ENCODE measurements around the gene GRPEL2.

GRPEL2 gene, protein sequence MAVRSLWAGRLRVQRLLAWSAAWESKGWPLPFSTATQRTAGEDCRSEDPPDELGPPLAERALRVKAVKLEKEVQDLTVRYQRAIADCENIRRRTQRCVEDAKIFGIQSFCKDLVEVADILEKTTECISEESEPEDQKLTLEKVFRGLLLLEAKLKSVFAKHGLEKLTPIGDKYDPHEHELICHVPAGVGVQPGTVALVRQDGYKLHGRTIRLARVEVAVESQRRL

GRCh38 chr5:149345147-149345891, at the start of gene GRPEL2:
TSS of gene GRPEL2 (plus strand) at chr5:149345499. CDS start at chr5:149345540, 41 bp downstream.
- H3K36me3 ChIP-seq (ENCODE audit: insufficient read depth, insufficient read length, low read length) = peaks cover 35% of the 10 kb centered on the region

DNA sequence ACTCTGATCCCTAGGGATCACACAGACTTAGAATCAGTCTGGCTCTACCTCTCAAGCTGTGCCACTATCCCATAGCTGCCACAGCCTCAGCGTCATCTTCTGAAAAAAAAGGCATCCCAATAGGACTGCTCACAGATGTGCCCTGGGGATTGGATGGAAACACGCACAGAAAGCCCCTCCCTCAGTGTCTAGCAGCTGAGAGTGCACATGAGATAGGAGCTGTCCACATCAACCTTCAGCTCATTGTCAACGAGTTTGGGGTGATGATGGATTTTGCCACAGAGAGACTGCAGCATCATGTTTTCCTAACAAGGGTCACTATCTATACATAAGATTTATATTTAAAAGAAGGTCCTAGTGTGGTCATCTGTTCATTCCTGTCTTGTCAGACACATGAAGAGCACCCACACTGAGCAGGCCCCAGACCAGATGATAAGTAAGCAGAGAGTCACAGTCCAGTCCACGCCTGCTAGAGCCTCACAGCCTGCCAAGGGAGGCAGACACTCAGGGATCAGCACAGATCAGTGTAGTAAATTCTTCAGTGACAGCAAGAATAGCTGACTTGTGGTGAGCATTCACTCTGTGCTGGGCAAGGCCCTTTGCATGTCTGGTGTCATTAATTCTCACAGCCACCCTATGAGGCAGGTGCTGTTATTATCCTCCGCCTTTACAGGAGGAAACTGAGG, 47.8 kb upstream of the GRPEL2 start:
- no peak for TF ChIP-seq SUZ12 (IDR thresholded peaks at IDR 0.05; ENCODE audit: extremely low read depth, insufficient read depth, insufficient read length)
- no peak for TF ChIP-seq YY1 (IDR thresholded peaks at IDR 0.05; ENCODE audit: insufficient read depth, insufficient read length)
- no peak for TF ChIP-seq ZNF274 (IDR thresholded peaks at IDR 0.05; ENCODE audit: low read depth, low read length)
- no peak overlapping the region for H3K9ac ChIP-seq (ENCODE audit: insufficient read length, low read depth)
- H3K4me3 ChIP-seq (ENCODE audit: insufficient read length, low read depth) = no peak overlapping the region
- DNase-seq (ENCODE audit: low read depth, low spot score) = no peak
- no peaks in the 10 kb centered on the region for H3K36me3 ChIP-seq (ENCODE audit: insufficient read depth, insufficient read length, low read length)
- no peaks in the 10 kb centered on the region for H3K4me1 ChIP-seq (ENCODE audit: insufficient read depth, insufficient read length)
- no peaks in the 10 kb centered on the region for H3K27me3 ChIP-seq (ENCODE audit: insufficient read depth, insufficient read length)
- H3K9me3 ChIP-seq (ENCODE audit: insufficient read depth, low read length) = no peaks in the 10 kb centered on the region

More at GRCh38 chr5:149345147-149345891, at the start of gene GRPEL2:
- Histone ChIP-seq H3K4me1 (ENCODE audit: insufficient read depth, insufficient read length) (no peaks in the 10 kb centered on the region), H3K27me3 (ENCODE audit: insufficient read depth, insufficient read length) (no peaks in the 10 kb centered on the region), H3K9me3 (ENCODE audit: insufficient read depth, low read length) (no peaks in the 10 kb centered on the region), H3K9ac (ENCODE audit: insufficient read length, low read depth) (peak within 1 kb of the TSS; percentile 93), H3K4me3 (ENCODE audit: insufficient read length, low read depth) (peak within 1 kb of the TSS; percentile 89)
- peak; percentile 91 for DNase-seq (ENCODE audit: low read depth, low spot score)
- TF ChIP-seq SUZ12 (IDR thresholded peaks at IDR 0.05; ENCODE audit: extremely low read depth, insufficient read depth, insufficient read length) (no peak), YY1 (IDR thresholded peaks at IDR 0.05; ENCODE audit: insufficient read depth, insufficient read length) (peak; percentile 33)

DNA sequence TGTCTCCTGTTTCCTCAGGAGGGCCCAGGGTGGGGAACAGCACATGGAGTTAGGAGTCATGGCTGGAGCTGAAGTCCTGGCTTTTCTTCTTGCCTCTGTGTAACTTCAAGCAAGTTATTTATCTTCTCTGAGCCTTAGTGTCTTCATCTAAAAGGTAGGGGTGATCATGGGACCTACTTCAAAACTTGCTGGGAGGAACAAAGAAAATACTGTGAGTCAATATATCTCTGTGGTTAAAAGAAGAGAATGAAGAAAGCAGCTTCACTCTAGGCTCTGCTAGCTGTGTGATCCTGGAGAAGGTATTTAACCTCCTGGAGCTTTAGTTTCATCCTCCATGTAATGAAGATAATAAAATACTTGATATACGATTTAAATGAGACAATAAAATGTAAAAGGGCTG, 47.1 kb upstream of the GRPEL2 start:
- Histone ChIP-seq H3K9me3 (ENCODE audit: insufficient read depth, low read length) (no peaks in the 10 kb centered on the region), H3K27me3 (ENCODE audit: insufficient read depth, insufficient read length) (no peaks in the 10 kb centered on the region), H3K4me1 (ENCODE audit: insufficient read depth, insufficient read length) (no peaks in the 10 kb centered on the region), H3K9ac (ENCODE audit: insufficient read length, low read depth) (no peak overlapping the region), H3K36me3 (ENCODE audit: insufficient read depth, insufficient read length, low read length) (no peaks in the 10 kb centered on the region), H3K4me3 (ENCODE audit: insufficient read length, low read depth) (no peak overlapping the region)
- TF ChIP-seq ZNF274 (IDR thresholded peaks at IDR 0.05; ENCODE audit: low read depth, low read length) = no peak
- no peak for TF ChIP-seq YY1 (IDR thresholded peaks at IDR 0.05; ENCODE audit: insufficient read depth, insufficient read length)
- TF ChIP-seq SUZ12 (IDR thresholded peaks at IDR 0.05; ENCODE audit: extremely low read depth, insufficient read depth, insufficient read length) = no peak
- no peak for DNase-seq (ENCODE audit: low read depth, low spot score)

DNA sequence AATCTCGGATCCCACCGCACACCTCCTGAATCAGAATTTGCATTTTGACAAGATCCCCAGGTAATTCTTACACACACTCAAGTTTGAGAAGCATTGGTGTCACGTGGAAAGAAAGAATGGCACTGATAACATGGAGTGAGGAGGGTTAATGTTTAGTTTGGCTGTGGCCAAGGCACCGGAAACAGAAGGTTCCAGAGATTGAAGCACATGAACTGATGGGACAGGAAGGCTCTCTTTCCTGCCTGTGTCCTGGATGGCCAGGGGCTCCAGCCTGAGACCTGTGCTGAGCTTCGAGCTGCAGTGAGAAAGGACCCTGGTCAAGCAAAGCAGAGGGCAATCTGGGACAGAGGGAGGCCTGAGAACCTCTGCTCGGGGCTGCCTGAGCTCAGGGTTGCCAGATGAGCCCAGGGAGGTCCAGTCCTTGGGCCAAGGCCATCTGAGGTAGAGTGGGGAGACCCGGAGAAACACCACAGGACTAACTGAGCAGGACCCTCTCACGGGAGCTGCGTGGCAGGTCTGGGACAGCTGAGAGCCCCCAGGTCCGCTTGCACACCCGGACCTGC, 46.4 kb upstream of the GRPEL2 start:
- Histone ChIP-seq H3K27me3 (ENCODE audit: insufficient read depth, insufficient read length) (no peaks in the 10 kb centered on the region), H3K4me3 (ENCODE audit: insufficient read length, low read depth) (no peak overlapping the region), H3K9ac (ENCODE audit: insufficient read length, low read depth) (no peak overlapping the region), H3K9me3 (ENCODE audit: insufficient read depth, low read length) (no peaks in the 10 kb centered on the region), H3K36me3 (ENCODE audit: insufficient read depth, insufficient read length, low read length) (no peaks in the 10 kb centered on the region), H3K4me1 (ENCODE audit: insufficient read depth, insufficient read length) (no peaks in the 10 kb centered on the region)
- TF ChIP-seq YY1 (IDR thresholded peaks at IDR 0.05; ENCODE audit: insufficient read depth, insufficient read length) (no peak), ZNF274 (IDR thresholded peaks at IDR 0.05; ENCODE audit: low read depth, low read length) (no peak), SUZ12 (IDR thresholded peaks at IDR 0.05; ENCODE audit: extremely low read depth, insufficient read depth, insufficient read length) (no peak)
- no peak for DNase-seq (ENCODE audit: low read depth, low spot score)

DNA sequence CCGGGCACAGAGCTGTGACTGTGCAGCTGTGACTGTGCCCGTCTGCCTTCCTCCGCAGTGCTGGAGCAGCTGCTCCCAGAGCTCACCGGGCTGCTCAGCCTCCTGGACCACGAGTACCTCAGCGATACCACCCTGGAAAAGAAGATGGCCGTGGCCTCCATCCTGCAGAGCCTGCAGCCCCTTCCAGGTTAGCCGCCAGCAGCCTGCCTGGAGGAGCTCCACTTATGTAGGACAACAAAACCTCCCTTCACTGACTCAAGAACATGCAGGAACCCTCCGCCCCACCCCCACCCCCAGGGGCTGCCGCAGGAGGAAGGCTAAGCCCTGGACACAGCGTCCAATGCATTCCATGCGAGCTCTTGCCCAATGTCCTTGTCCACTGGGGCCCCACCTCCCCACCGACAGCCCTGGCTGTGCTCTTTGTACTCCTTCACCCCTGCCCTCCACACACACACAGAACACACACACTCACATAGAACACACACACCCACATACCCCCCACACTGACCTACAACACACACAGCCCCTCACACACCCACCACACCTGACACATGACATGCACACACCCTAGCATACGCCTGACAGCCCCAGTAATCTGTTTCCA, 45.7 kb upstream of the GRPEL2 start:
- no peaks in the 10 kb centered on the region for H3K9me3 ChIP-seq (ENCODE audit: insufficient read depth, low read length)
- TF ChIP-seq SUZ12 (IDR thresholded peaks at IDR 0.05; ENCODE audit: extremely low read depth, insufficient read depth, insufficient read length) (no peak), YY1 (IDR thresholded peaks at IDR 0.05; ENCODE audit: insufficient read depth, insufficient read length) (no peak), ZNF274 (IDR thresholded peaks at IDR 0.05; ENCODE audit: low read depth, low read length) (no peak)
- no peaks in the 10 kb centered on the region for H3K36me3 ChIP-seq (ENCODE audit: insufficient read depth, insufficient read length, low read length)
- no peak overlapping the region for H3K4me3 ChIP-seq (ENCODE audit: insufficient read length, low read depth)
- no peak for DNase-seq (ENCODE audit: low read depth, low spot score)
- no peaks in the 10 kb centered on the region for H3K27me3 ChIP-seq (ENCODE audit: insufficient read depth, insufficient read length)
- H3K9ac ChIP-seq (ENCODE audit: insufficient read length, low read depth) = no peak overlapping the region
- no peaks in the 10 kb centered on the region for H3K4me1 ChIP-seq (ENCODE audit: insufficient read depth, insufficient read length)

GRCh38 chr5:149300441-149300840, 44.9 kb upstream of the GRPEL2 start:
- H3K36me3 ChIP-seq (ENCODE audit: insufficient read depth, insufficient read length, low read length) = no peaks in the 10 kb centered on the region
- no peak overlapping the region for H3K9ac ChIP-seq (ENCODE audit: insufficient read length, low read depth)

More at GRCh38 chr5:149300441-149300840, 44.9 kb upstream of the GRPEL2 start:
- no peak for DNase-seq (ENCODE audit: low read depth, low spot score)
- H3K4me1 ChIP-seq (ENCODE audit: insufficient read depth, insufficient read length) = no peaks in the 10 kb centered on the region
- H3K9me3 ChIP-seq (ENCODE audit: insufficient read depth, low read length) = no peaks in the 10 kb centered on the region
- no peak overlapping the region for H3K4me3 ChIP-seq (ENCODE audit: insufficient read length, low read depth)
- no peak for TF ChIP-seq YY1 (IDR thresholded peaks at IDR 0.05; ENCODE audit: insufficient read depth, insufficient read length)
- TF ChIP-seq ZNF274 (IDR thresholded peaks at IDR 0.05; ENCODE audit: low read depth, low read length) = no peak
- no peak for TF ChIP-seq SUZ12 (IDR thresholded peaks at IDR 0.05; ENCODE audit: extremely low read depth, insufficient read depth, insufficient read length)
- no peaks in the 10 kb centered on the region for H3K27me3 ChIP-seq (ENCODE audit: insufficient read depth, insufficient read length)
